ENCODE results near the gene BOD1L1. TPM values are rescaled to one million over a fixed set of nuclear protein-coding genes. Genes with fewer than 3 reads are reported as not detected.
A peak's percentile ranks its signal among the peaks of the same experiment; 100 is the strongest.

The BOD1L1 gene
- total RNA-seq, 8 experiments from 2014 or later = 32.6 to 157 (median 49.6) TPM

- WGBS, 10 experiments = 50 to 100% (median 100%) methylated on average over 1 of the region's 1 CpG; no CpG with 5 or more reads in 2 of the 10 experiments
- H3K4me3 ChIP-seq = no peak overlapping the region
- H3K4me1 ChIP-seq (replicated peaks in 1 of 2) = peaks cover 24 to 27% of the 10 kb centered on the region in 2 donors
- in situ Hi-C loops (cut with MboI; ENCODE audit: low pct_unique_long_range_greater_than_20kb in 2 of 9, low sequenced_read_pairs in 9 of 9, unreplicated experiment in 9 of 9) = loop anchor here in 4 of 9 experiments (10.0 to 25.0 kb wide), 2 partner anchors 1360 to 1367 kb away; partner anchors contain the start of gene CPEB2 (in 4 of the 4)
- no peak overlapping the region for H3K27ac ChIP-seq
- ATAC-seq (replicated peaks in 6 of 8) = no peak
These were observed 17.6 kb upstream of the BOD1L1 start for GRCh38 chr4:13645075-13645474.

GRCh38 chr4:13642170-13642950 is 14.8 kb upstream of the BOD1L1 start:
- in situ Hi-C loops (cut with MboI; ENCODE audit: low pct_unique_long_range_greater_than_20kb in 2 of 9, low sequenced_read_pairs in 9 of 9, unreplicated experiment in 9 of 9) = loop anchor here in 4 of 9 experiments (10.0 to 25.0 kb wide), 2 partner anchors 1362 to 1370 kb away; partner anchors contain the start of gene CPEB2 (in 4 of the 4)
- H3K4me1 ChIP-seq (replicated peaks in 1 of 2) = peaks cover 30 to 38% of the 10 kb centered on the region in 2 donors
- no peak for ATAC-seq (replicated peaks in 6 of 8)
- 13 to 100% (median 45%) methylated on average over 1 to 2 of the region's 2 CpGs; no CpG with 5 or more reads in 4 of the 10 experiments for WGBS, 10 experiments
- no peak overlapping the region for H3K4me3 ChIP-seq
- H3K27ac ChIP-seq = no peak overlapping the region

GRCh38 chr4:13641084-13641483 is 13.6 kb upstream of the BOD1L1 start:
- Histone ChIP-seq H3K27ac (peak overlapping the region; percentile 66 to 81), H3K4me1 (replicated peaks in 1 of 2) (peaks cover 25 to 32% of the 10 kb centered on the region in 2 donors), H3K4me3 (no peak overlapping the region)
- in situ Hi-C loops (cut with MboI; ENCODE audit: low pct_unique_long_range_greater_than_20kb in 2 of 9, low sequenced_read_pairs in 9 of 9, unreplicated experiment in 9 of 9) = loop anchor here in 4 of 9 experiments (10.0 to 25.0 kb wide), 2 partner anchors 1364 to 1371 kb away; partner anchors contain the start of gene CPEB2 (in 4 of the 4)
- WGBS, 10 experiments = 49 to 82% (median 69%) methylated on average over 2 to 6 of the region's 6 CpGs; no CpG with 5 or more reads in 1 of the 10 experiments
- no peak for ATAC-seq (replicated peaks in 6 of 8)

- Histone ChIP-seq H3K4me1 (replicated peaks in 1 of 2) (peaks cover 25 to 32% of the 10 kb centered on the region in 2 donors), H3K4me3 (peak overlapping the region in 2 of 5 donors; percentile 5 to 13), H3K27ac (peak overlapping the region; percentile 66 to 81)
- in situ Hi-C loops (cut with MboI; ENCODE audit: low pct_unique_long_range_greater_than_20kb in 2 of 9, low sequenced_read_pairs in 9 of 9, unreplicated experiment in 9 of 9) = loop anchor here in 4 of 9 experiments (10.0 to 25.0 kb wide), 2 partner anchors 1364 to 1372 kb away; partner anchors contain the start of gene CPEB2 (in 4 of the 4)
- WGBS, 10 experiments = 0 to 20% (median 10%) methylated on average over 1 to 6 of the region's 8 CpGs; no CpG with 5 or more reads in 2 of the 10 experiments
- ATAC-seq (replicated peaks in 6 of 8) = peak; percentile 81 to 98 (median 96)
These were observed 12.8 kb upstream of the BOD1L1 start for GRCh38 chr4:13640149-13640940.

GRCh38 chr4:13635286-13635799 is 7.8 kb upstream of the BOD1L1 start:
- no peak for ATAC-seq (replicated peaks in 6 of 8)
- Histone ChIP-seq H3K4me1 (replicated peaks in 1 of 2) (peaks cover 6 to 11% of the 10 kb centered on the region in 2 donors), H3K4me3 (no peak overlapping the region), H3K27ac (no peak overlapping the region)
- in situ Hi-C loops (cut with MboI; ENCODE audit: low pct_unique_long_range_greater_than_20kb in 2 of 9, low sequenced_read_pairs in 9 of 9, unreplicated experiment in 9 of 9) = loop anchor here in 3 of 9 experiments (25.0 kb wide), 1 partner anchor 1377 kb away; the partner anchor contains the start of gene CPEB2 (in 3 of the 3)
- 0 to 100% (median 82%) methylated on average over 1 of the region's 1 CpG; no CpG with 5 or more reads in 4 of the 10 experiments for WGBS, 10 experiments

DNA sequence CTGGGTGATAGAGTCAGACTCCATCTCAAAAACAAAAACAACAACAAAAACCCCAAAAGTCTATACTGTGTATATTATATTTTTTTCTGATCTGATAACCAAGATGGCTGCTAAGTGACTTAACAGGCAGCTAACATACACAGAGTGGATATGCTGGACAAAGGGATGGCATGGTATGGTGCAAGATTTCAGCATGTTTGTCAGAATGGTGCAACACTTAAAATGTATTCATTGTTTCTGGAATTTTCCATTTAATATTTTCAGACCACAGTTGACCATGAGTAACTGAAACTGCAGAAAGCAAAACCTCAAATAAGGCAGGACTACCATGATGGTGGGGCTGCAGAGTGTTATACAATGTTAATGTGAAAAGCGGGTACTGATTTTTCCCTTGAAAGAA is 6.1 kb upstream of the BOD1L1 start:
- Histone ChIP-seq H3K27ac (no peak overlapping the region), H3K4me1 (replicated peaks in 1 of 2) (peaks cover 2% of the 10 kb centered on the region in 2 donors), H3K4me3 (no peak overlapping the region)
- no peak for ATAC-seq (replicated peaks in 6 of 8)
- in situ Hi-C loops (cut with MboI; ENCODE audit: low pct_unique_long_range_greater_than_20kb in 2 of 9, low sequenced_read_pairs in 9 of 9, unreplicated experiment in 9 of 9) = loop anchor here in 3 of 9 experiments (25.0 kb wide), 1 partner anchor 1379 kb away; the partner anchor contains the start of gene CPEB2 (in 3 of the 3)
- WGBS, 10 experiments = 43 to 100% (median 86%) methylated on average over 1 of the region's 1 CpG; no CpG with 5 or more reads in 3 of the 10 experiments

DNA sequence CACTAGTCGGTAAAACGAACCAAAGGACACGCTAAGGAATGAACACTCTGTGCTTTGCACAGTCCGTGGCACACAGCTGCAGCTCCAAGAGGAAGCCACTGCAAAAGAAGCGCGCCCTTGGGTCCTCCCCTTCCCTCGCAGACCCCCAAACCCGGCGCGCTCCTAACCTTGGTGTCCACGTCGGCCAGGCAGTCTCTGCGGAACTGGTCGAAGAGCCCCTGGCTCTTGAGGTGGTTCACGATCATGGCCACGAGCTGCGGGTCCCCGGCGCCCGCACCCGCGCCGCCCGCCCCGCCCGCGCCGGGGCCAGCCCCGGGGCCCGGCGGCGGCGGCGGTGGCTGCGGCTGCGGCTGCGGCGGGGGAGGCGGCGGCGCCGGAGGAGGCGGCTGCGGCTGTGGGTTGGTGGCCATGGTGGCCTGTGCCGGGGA is 333 bp downstream of the BOD1L1 start:
- ATAC-seq (replicated peaks in 6 of 8) = peak in 4 of 8 experiments; percentile 21 to 56 (median 39)
- in situ Hi-C loops (cut with MboI; ENCODE audit: low pct_unique_long_range_greater_than_20kb in 2 of 9, low sequenced_read_pairs in 9 of 9, unreplicated experiment in 9 of 9) = loop anchor here in 3 of 9 experiments (25.0 kb wide), 1 partner anchor 1385 kb away; the partner anchor contains the start of gene CPEB2 (in 3 of the 3)
- WGBS, 10 experiments = 0% methylated on average over 1 to 4 of the region's 45 CpGs; no CpG with 5 or more reads in 4 of the 10 experiments
- Histone ChIP-seq H3K4me3 (peak overlapping the region; percentile 55 to 96 (median 85)), H3K4me1 (replicated peaks in 1 of 2) (peaks cover 12 to 14% of the 10 kb centered on the region in 2 donors), H3K27ac (peak overlapping the region; percentile 89 to 95)

- ATAC-seq (replicated peaks in 6 of 8) = no peak
- peak overlapping the region; percentile 89 to 95 for H3K27ac ChIP-seq
These were observed 890 bp downstream of the BOD1L1 start for GRCh38 chr4:13626492-13627177.

GRCh38 chr4:13618212-13618806 is 9.2 kb downstream of the BOD1L1 start:
- 86 to 100% (median 92%) methylated on average over 1 to 2 of the region's 2 CpGs; no CpG with 5 or more reads in 1 of the 10 experiments for WGBS, 10 experiments
- Histone ChIP-seq H3K4me3 (no peak overlapping the region), H3K4me1 (replicated peaks in 1 of 2) (no peaks in the 10 kb centered on the region), H3K27ac (no peak overlapping the region)
- in situ Hi-C loops (cut with MboI; ENCODE audit: low pct_unique_long_range_greater_than_20kb in 2 of 9, low sequenced_read_pairs in 9 of 9, unreplicated experiment in 9 of 9) = no loop called here
- no peak for ATAC-seq (replicated peaks in 6 of 8)

More at GRCh38 chr4:13626492-13627177, 890 bp downstream of the BOD1L1 start:
- 0 to 11% (median 2%) methylated on average over 1 to 9 of the region's 9 CpGs for WGBS, 10 experiments
- H3K4me1 ChIP-seq (replicated peaks in 1 of 2) = peaks cover 12 to 14% of the 10 kb centered on the region in 2 donors
- in situ Hi-C loops (cut with MboI; ENCODE audit: low pct_unique_long_range_greater_than_20kb in 2 of 9, low sequenced_read_pairs in 9 of 9, unreplicated experiment in 9 of 9) = loop anchor here in 3 of 9 experiments (25.0 kb wide), 1 partner anchor 1386 kb away; the partner anchor contains the start of gene CPEB2 (in 3 of the 3)
- peak overlapping the region; percentile 55 to 96 (median 85) for H3K4me3 ChIP-seq

DNA sequence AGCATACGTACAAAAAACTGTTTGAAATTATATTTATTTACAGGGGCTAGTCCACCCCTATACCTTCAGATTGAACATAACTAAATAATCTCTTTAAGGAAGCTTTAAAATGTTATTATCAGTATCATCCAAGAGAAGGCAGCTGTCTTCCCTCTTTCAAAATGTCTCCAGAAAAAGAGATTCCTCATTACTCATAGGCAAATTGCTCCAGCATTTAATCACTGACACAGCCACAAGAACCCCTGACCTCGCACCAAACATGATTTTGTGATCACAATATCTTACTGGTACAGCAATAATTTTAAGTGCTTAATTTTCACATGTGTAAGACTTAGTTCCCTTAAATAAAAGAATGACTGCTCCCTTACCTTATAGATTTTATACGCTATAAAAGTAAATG is 9.7 kb downstream of the BOD1L1 start:
- no peak overlapping the region for H3K4me3 ChIP-seq
- no peak overlapping the region for H3K27ac ChIP-seq
- 0 to 100% (median 69%) methylated on average over 1 to 3 of the region's 3 CpGs; no CpG with 5 or more reads in 2 of the 10 experiments for WGBS, 10 experiments
- no peaks in the 10 kb centered on the region for H3K4me1 ChIP-seq (replicated peaks in 1 of 2)
- ATAC-seq (replicated peaks in 6 of 8) = no peak
- in situ Hi-C loops (cut with MboI; ENCODE audit: low pct_unique_long_range_greater_than_20kb in 2 of 9, low sequenced_read_pairs in 9 of 9, unreplicated experiment in 9 of 9) = no loop called here

GRCh38 chr4:13616597-13616996 is 10.9 kb downstream of the BOD1L1 start:
- no peak for ATAC-seq (replicated peaks in 6 of 8)
- in situ Hi-C loops (cut with MboI; ENCODE audit: low pct_unique_long_range_greater_than_20kb in 2 of 9, low sequenced_read_pairs in 9 of 9, unreplicated experiment in 9 of 9) = no loop called here

More at GRCh38 chr4:13616597-13616996, 10.9 kb downstream of the BOD1L1 start:
- no peak overlapping the region for H3K27ac ChIP-seq
- H3K4me1 ChIP-seq (replicated peaks in 1 of 2) = no peaks in the 10 kb centered on the region
- no peak overlapping the region for H3K4me3 ChIP-seq
- WGBS, 10 experiments = 80 to 100% (median 92%) methylated on average over 1 to 4 of the region's 4 CpGs
